ENCODE measurements around the gene NTN1.

NTN1 gene

GRCh38 chr17:9079461-9080103, 58.3 kb downstream of the NTN1 start:
- no peak for TF ChIP-seq CTCF (IDR thresholded peaks at IDR 0.05; ENCODE audit: control insufficient read depth, insufficient read depth, low read depth, low read length, missing control alignments)

GRCh38 chr17:9080296-9080914, 59.1 kb downstream of the NTN1 start:
- no peak for TF ChIP-seq CTCF (IDR thresholded peaks at IDR 0.05; ENCODE audit: control insufficient read depth, insufficient read depth, low read depth, low read length, missing control alignments)
- no peak for DNase-seq (ENCODE audit: low read depth)
- no peak overlapping the region for H3K4me3 ChIP-seq (ENCODE audit: control insufficient read depth, low read depth, low read length)

More at GRCh38 chr17:9079461-9080103, 58.3 kb downstream of the NTN1 start:
- H3K4me3 ChIP-seq (ENCODE audit: control insufficient read depth, low read depth, low read length): no peak overlapping the region
- no peak for DNase-seq (ENCODE audit: low read depth)

DNA sequence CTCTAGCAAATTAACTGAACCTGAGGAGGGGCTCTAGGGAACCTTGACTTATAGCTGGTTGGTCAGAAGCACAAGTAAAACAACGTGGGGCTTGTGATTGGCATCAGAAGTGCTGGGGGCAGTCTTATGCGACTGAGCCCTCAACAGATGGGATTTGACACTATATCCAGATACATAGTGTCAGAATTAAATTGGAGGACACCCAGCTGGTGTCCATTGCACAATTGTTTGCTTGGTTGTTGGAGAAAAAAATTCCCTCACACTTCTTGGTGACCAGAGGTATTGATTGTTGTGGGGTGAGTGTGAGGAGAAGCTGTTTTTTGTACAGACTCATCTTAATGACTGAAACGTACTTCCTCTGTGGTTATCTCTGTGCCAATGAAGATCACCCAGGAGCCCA, 59.7 kb downstream of the NTN1 start:
- DNase-seq (ENCODE audit: low read depth): no peak
- H3K4me3 ChIP-seq (ENCODE audit: control insufficient read depth, low read depth, low read length): no peak overlapping the region
- TF ChIP-seq CTCF (IDR thresholded peaks at IDR 0.05; ENCODE audit: control insufficient read depth, insufficient read depth, low read depth, low read length, missing control alignments): no peak

GRCh38 chr17:9086577-9086976, 65.3 kb downstream of the NTN1 start:
- H3K4me3 ChIP-seq (ENCODE audit: control insufficient read depth, low read depth, low read length): no peak overlapping the region
- no peak for DNase-seq (ENCODE audit: low read depth)
- no peak for TF ChIP-seq CTCF (IDR thresholded peaks at IDR 0.05; ENCODE audit: control insufficient read depth, insufficient read depth, low read depth, low read length, missing control alignments)

DNA sequence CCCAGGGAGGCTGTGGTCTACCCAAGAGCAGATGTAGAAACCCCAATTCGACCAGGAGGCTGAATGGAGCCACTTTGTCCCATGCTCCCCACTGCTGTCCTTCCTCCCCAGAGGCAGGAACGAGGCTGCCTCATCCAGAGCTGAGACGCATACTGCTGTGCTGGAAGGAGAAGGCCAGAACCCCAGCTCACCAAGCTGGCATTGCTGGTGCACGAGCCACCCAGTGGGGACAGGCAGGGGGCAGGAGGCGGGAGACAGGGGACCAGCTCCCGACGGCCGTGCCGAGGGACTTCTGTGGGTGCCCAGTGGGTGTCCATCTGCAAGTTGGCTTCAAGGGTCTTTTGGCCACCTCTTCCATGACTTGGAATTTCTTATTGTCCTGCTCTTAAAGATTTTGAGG, 66.6 kb downstream of the NTN1 start:
- no peak for TF ChIP-seq CTCF (IDR thresholded peaks at IDR 0.05; ENCODE audit: control insufficient read depth, insufficient read depth, low read depth, low read length, missing control alignments)
- DNase-seq (ENCODE audit: low read depth): no peak
- no peak overlapping the region for H3K4me3 ChIP-seq (ENCODE audit: control insufficient read depth, low read depth, low read length)

- DNase-seq (ENCODE audit: low read depth): no peak
- TF ChIP-seq CTCF (IDR thresholded peaks at IDR 0.05; ENCODE audit: control insufficient read depth, insufficient read depth, low read depth, low read length, missing control alignments): no peak
- no peak overlapping the region for H3K4me3 ChIP-seq (ENCODE audit: control insufficient read depth, low read depth, low read length)
These were observed 69.4 kb downstream of the NTN1 start for GRCh38 chr17:9090641-9091096.
